ENCODE data around the gene SGSH.
"Not testable (repeated sequence)": the region's sequence is repeated elsewhere in the genome, so short reads cannot be mapped to it uniquely, and the experiment has no call there.

Gene SGSH

DNA sequence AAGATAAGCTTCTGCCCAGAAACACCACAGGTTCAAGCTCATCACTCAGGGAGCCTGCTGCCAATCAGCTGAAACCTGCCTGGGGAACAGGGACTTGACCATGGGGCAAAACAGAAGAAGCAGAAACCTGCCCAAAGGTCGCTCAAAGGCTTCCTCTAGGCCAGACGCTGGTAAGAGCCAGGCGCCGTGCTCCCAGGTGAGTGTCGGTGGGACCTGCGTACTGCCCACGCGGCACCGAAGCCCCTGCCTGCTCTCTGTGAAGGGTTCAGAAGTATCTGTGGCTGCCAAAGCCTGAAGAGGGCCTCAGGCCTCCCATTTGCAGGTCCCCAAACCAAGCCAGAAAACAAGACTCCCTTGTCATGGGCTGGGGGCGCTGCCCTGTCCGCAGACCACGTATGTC, 10.4 kb downstream of the SGSH start:
- no peak for DNase-seq

- no peak for DNase-seq
Measured at GRCh38 chr17:80208050-80208449, 12.1 kb downstream of the SGSH start.

DNA sequence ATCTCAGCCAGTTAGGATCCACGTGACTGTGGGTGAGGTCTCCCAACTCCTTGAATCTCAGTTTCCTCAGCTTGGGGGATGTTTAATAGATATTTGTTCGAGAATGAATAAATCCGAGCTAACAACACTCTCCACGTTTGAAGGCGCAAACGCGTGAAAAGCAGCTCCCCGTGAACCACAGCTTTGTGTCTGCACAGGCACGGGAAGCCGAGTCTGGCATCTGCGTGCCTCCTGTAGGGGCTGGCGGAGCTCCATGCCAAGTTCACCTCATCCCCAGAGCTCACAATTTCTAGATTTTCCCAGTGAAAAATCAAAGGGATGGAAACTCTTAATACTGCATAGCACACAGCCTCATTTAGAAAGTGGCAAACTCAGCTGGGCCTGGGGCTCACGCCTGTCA, 14.3 kb downstream of the SGSH start:
- DNase-seq = no peak

DNA sequence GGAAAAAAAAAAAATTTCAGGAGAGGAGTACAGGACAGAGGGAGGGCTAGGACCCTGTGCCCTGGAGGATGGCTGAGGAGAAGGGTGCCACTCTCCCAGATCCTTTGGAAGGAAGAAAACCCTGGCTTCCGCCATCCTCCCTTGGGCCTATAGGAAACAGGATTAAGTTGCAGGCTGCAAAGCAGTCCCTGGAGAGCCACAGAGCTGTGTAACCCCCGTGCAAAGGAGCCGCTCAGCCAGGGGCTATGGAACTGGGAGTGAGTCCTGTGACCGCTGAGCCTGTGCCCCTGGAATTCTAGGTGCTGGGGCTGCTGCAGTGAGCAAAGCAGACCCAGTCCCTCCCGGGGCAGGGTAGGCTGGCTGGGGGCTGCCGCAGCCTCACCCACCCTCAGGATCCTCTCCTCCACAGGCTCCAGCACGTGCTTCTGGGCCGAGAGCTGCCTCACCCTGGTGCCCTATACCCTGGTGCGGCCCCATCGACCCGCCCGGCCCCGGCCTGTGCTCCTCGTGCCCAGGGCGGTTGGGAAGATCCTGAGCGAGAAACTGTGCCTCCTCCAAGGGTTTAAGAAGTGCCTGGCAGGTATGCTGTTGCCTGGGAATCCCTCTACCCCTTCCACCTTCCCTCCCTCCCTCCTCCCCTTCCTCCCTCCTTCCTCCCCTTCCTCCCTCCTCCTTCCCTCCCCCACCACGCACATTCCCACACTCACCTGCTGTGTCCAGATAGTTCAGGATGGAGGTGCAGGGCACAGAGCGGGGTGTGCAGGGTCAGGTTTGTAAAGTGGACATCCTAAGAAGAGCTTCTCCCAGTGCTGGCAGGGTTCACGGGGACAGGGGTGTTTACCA, 15.3 kb downstream of the SGSH start:
- no peak for DNase-seq

GRCh38 chr17:80203471-80203963, 16.6 kb downstream of the SGSH start:
- DNase-seq = no peak

DNA sequence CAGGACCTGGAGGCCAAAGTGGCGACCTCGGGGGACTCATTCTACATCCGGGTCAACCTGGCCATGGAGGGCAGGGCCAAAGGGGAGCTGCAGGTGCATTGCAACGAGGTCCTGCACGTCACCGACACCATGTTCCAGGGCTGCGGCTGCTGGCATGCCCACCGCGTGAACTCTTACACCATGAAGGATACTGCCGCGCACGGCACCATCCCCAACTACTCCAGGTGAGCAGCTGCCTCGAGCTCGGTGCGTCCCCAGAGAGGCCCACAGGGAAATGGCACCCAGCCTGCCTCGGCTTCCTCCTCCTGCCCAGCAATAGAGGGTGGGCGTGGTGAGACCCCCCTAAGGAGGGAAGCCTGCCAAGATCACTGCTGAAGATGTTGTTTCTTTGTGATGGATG, 17.9 kb downstream of the SGSH start:
- DNase-seq = no peak

DNA sequence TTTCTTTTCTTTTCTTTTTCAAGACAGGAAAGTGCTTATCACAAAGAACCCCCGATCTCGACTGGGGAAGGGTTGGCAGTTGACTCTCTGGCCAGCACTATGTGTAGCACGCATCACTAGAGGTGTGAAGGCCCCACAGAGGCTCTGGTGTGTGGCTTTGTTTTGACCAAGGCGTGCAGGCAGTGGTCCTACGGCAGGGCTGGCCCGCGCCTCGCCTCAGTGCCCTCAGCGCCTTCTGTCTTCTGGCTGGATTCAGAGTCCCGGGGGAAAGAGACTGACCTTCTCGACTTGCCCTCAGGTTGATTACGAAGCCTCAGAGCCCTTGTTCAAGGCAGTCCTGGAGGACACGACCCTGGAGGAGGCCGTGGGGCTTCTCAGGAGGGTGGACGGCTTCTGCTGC, 18.7 kb downstream of the SGSH start:
- DNase-seq = no peak

DNA sequence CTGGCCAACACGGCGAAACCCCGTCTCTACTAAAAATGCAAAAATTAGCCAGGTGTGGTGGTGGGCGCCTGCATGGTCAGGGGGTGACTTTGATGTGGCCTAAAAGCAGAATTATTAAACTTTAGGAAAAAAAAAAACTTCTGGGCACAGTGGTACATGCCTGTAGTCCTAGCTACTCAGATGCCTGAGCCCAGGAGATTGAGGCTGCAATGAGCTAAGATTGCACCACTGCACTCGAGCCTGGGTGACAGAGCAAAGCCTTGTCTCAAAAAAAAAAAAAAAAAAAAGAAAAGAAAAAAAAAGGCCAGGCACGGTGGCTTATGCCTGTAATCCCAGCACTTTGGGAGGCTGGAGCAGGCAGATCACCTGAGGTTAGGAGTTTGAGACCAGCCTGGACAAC, 20.8 kb downstream of the SGSH start:
- not testable (repeated sequence) for DNase-seq

GRCh38 chr17:80198144-80198661, 21.9 kb downstream of the SGSH start:
- DNase-seq = no peak

DNA sequence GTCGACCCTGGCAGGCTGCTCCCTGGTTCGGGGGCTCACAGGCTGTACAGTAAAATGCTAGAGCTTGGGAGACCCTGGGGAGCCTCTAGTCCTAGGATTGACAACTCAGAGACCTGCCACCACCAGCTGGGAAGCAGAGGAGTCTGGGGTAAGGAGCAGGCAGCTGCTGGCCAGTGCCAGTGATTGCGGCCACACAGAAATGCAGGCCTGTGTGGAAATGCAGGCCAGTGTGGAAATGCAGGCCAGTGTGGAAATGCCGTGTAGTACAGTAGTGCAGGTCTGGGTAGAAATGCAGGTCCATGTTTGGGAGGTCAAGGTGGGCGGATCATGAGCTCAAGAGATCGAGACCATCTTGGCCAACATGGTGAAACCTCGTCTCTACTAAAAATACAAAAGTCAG, 23.5 kb downstream of the SGSH start:
- DNase-seq = no peak

DNA sequence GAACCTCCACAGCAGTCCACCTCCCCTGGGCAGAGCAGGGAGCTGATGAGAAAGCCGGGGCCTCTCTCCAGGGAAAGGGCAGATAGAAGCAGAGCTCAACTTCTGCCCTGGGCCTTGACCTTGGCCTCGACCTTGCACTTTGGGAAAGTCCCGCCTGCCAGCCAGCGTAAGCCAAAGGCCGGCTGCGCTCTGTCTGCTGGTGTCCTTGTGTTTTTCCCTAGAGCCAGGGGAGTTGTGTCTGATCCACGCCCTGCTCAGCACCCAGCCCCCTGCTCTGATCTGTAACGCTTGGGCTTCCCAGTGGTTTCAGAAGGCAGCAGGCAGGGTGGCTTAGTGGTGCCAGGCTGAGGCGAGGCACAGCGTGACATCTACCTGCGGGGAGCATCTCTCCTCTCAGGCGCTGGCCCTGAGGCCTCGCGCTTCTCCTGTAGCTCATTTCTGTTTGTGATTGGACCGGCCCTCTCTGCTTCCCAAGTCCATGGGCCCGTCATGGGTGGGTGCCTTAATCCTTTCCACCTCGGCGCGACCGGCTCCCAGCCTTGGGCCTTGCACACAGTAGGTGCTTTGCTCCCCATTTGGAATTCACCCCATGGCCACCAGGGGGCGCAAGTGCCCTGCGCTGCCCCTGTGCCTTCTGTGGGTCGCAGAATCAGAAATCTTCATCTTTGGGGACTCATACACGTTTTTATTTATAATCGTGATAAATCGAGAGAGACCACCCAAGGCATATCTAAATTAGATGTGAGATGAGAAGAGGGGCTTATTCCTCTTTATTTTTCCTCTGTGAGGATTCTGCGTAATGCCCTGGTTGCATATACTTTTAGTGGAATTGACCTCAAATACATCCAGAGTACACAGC, 24.2 kb downstream of the SGSH start:
- peak; percentile 56 to 61 for DNase-seq

GRCh38 chr17:80195141-80195540, 25.0 kb downstream of the SGSH start:
- DNase-seq = no peak

GRCh38 chr17:80191865-80192661, 28.1 kb downstream of the SGSH start:
- no peak for DNase-seq

DNA sequence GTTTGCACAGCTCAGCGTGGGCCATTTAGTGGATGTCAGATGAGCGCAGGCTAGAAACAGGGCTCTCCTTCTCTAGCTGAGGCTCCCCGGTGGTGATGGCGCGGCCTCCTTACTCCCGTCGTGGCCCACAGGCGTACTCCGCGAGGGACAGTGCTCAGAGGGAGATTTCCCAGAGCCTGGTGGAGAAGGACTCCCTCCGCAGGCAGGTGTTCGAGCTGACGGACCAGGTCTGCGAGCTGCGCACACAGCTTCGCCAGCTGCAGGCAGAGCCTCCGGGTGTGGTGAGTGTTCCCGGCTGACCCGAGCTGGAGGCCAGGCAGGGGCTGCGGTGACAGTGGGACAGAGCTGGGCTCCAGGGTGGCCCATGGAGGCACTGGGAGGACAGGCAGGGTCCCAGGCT, 28.9 kb downstream of the SGSH start:
- DNase-seq = no peak

DNA sequence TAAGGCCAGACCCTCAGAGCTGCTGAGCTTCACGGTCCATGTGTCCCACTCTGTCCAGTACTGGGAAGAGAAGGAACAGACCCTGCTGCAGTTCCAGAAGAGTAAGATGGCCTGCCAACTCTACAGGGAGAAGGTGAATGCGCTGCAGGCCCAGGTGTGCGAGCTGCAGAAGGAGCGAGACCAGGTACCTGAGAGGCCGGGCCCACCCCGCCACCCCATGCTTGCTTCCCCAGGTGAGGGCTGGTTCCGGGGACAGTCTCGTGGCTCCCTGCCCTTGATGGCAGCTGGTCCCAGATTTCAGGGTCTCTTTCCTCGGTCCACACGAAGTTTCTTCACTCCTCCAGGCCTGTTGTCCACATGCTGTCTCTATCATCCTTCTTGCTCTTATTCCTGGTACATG, 29.4 kb downstream of the SGSH start:
- DNase-seq = no peak

- DNase-seq = no peak
Measured at GRCh38 chr17:80189611-80190010, 30.5 kb downstream of the SGSH start.

GRCh38 chr17:80187515-80187941, 32.6 kb downstream of the SGSH start:
- no peak for DNase-seq

- no peak for DNase-seq
Measured at GRCh38 chr17:80187090-80187489, 33.0 kb downstream of the SGSH start.

- DNase-seq = no peak
Measured at GRCh38 chr17:80185968-80186367, 34.2 kb downstream of the SGSH start.

DNA sequence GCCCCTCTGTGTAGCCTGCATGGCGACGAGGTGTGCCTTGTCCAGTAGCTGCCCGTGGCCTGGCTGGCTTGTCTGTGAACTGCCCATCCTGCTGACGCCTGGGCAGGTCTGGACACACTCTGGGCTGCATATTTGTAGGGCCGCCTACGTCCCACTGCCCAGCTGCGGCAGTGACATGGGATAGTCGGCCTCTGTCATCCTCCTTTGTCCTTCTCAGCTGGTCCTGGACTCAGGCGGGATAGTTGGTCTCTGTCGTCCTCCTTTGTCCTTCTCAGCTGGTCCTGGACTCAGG, 35.8 kb downstream of the SGSH start:
- no peak for DNase-seq

DNA sequence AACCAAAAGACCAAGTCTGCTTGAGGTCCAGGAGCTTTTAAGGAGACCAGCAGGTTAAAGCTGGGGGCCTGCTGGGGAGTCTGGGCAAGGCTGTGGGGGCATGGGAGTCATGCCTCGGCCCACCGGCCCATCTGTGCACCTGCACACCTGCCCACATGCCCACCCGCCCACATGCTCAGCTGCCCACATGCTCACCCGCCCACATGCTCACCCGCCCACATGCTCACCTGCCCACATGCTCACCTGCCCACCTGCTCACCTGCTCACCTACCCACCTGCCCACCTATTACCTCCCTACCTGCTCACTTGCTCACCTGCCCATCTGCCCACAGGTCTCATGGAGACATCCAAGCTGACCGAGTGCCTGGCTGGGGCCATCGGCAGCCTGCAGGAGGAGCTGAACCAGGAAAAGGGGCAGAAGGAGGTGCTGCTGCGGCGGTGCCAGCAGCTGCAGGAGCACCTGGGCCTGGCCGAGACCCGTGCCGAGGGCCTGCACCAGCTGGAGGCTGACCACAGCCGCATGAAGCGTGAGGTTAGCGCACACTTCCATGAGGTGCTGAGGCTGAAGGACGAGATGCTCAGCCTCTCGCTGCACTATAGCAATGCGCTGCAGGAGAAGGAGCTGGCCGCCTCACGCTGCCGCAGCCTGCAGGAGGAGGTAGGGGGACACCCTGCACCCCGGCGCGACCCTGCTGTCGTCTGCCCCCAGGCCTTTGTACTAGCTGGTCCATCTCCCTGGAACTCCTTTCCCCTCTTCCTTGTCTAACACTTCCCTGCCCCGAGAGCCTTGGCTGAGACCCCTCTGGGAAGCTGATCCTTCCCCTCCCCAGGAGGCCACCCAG, 36.3 kb downstream of the SGSH start:
- DNase-seq = no peak

DNA sequence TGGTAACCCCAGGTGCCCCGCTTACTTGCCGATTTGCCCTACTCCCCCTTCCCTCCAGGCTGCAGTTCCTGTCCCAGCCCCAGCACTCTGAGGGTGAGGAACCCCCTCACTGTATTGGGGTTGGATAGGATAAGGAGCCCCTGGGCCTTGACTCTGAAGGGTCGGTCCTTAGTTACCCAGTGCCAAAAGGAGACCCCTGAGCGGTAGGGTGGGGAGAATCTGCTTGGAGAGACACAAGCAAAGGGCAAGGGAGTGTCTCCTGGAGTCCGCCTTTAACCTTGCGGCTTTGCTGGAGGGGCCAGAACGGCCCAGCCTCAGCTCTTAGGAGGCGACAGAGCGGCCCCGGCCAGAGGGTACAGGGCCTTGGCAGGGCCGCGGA, 37.3 kb downstream of the SGSH start:
- DNase-seq = no peak

Data from activated CD4-positive, alpha-beta T cell treated with anti-CD3 and anti-CD28 coated beads for 4 hours (primary cell).